ENCODE measurements around the gene TMEM106C. TPM values are rescaled to one million over a fixed set of nuclear protein-coding genes. Genes with fewer than 3 reads are reported as not detected.

The TMEM106C gene
- total and polyA plus RNA-seq, 9 donors: 31.1 to 110 (median 55.0) TPM

DNA sequence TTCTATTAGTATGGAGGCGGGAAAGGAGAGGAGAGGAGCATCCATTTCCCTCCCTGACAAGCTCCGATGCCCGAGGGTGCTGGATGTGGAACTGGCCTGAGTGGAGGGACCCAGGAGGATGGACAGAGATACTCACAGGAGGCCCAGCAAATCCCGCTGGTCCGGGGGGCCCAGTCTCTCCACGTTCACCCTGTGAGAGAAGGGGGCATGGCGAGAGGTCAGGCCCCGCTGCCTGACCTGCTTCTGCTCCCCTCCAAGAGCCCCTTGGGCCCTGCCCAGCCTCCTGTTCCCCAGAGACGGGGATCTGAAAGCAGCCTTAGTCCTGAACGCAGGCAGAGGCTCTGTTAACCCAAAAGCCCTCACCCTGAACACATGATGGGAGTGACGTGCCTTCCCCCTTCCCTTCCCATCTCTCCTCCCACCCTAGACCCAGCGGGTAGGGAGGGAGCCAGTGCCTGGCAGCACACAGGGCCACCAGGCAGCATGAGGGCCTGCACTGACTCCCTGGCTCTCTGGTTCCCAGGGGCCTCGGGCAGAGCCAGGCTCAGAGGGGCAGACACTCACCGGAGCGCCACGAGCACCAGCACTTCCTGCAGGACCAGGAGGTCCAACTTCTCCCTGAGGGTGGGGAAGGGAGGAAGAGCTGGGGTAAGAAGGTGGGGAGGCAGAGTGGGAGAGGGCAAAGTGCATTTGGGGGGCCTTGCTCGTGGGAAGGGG lies 17.5 kb downstream of the TMEM106C start:
- no peak overlapping the region for H3K4me3 ChIP-seq
- 77 to 82% (median 81%) methylated on average over 14 to 17 of the region's 17 CpGs for WGBS, 3 donors
- H3K27me3 ChIP-seq: no peaks in the 10 kb centered on the region
- H3K36me3 ChIP-seq: no peaks in the 10 kb centered on the region
- intact Hi-C loops (cut with DNase I): no loop called here
- no peaks in the 10 kb centered on the region for H3K4me1 ChIP-seq (ENCODE audit: insufficient read depth)
- no peak overlapping the region for H3K27ac ChIP-seq
- no peak for DNase-seq
- TF ChIP-seq POLR2A (IDR thresholded peaks at IDR 0.05): no peak
- no peak for TF ChIP-seq EP300 (IDR thresholded peaks at IDR 0.05)
- TF ChIP-seq, protein P1, sequence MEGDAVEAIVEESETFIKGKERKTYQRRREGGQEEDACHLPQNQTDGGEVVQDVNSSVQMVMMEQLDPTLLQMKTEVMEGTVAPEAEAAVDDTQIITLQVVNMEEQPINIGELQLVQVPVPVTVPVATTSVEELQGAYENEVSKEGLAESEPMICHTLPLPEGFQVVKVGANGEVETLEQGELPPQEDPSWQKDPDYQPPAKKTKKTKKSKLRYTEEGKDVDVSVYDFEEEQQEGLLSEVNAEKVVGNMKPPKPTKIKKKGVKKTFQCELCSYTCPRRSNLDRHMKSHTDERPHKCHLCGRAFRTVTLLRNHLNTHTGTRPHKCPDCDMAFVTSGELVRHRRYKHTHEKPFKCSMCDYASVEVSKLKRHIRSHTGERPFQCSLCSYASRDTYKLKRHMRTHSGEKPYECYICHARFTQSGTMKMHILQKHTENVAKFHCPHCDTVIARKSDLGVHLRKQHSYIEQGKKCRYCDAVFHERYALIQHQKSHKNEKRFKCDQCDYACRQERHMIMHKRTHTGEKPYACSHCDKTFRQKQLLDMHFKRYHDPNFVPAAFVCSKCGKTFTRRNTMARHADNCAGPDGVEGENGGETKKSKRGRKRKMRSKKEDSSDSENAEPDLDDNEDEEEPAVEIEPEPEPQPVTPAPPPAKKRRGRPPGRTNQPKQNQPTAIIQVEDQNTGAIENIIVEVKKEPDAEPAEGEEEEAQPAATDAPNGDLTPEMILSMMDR (IDR thresholded peaks at IDR 0.05): no peak
- no peaks in the 10 kb centered on the region for H3K9me3 ChIP-seq

- H3K9me3 ChIP-seq: no peaks in the 10 kb centered on the region
- intact Hi-C loops (cut with DNase I): no loop called here
- WGBS, 3 donors: 65 to 70% (median 67%) methylated on average over 20 of the region's 20 CpGs
Observed at GRCh38 chr12:47981496-47982260, 18.3 kb downstream of the TMEM106C start.

GRCh38 chr12:47982311-47982710 lies 18.9 kb downstream of the TMEM106C start:
- TF ChIP-seq POLR2A (IDR thresholded peaks at IDR 0.05) (no peak), EP300 (IDR thresholded peaks at IDR 0.05) (no peak)
- TF ChIP-seq, protein P1 (IDR thresholded peaks at IDR 0.05): no peak
- H3K36me3 ChIP-seq: no peaks in the 10 kb centered on the region
- no peak overlapping the region for H3K4me3 ChIP-seq
- no peaks in the 10 kb centered on the region for H3K27me3 ChIP-seq
- DNase-seq: no peak
- no peaks in the 10 kb centered on the region for H3K9me3 ChIP-seq
- intact Hi-C loops (cut with DNase I): no loop called here
- 77 to 81% (median 79%) methylated on average over 5 of the region's 5 CpGs for WGBS, 3 donors
- H3K27ac ChIP-seq: no peak overlapping the region
- H3K4me1 ChIP-seq (ENCODE audit: insufficient read depth): no peaks in the 10 kb centered on the region

More at GRCh38 chr12:47981496-47982260, 18.3 kb downstream of the TMEM106C start:
- no peak overlapping the region for H3K4me3 ChIP-seq
- H3K36me3 ChIP-seq: no peaks in the 10 kb centered on the region
- no peaks in the 10 kb centered on the region for H3K27me3 ChIP-seq
- DNase-seq: peak in 1 of 5 donors; percentile 34
- no peak overlapping the region for H3K27ac ChIP-seq
- TF ChIP-seq, protein P1 (IDR thresholded peaks at IDR 0.05): no peak
- TF ChIP-seq EP300 (IDR thresholded peaks at IDR 0.05) (no peak), POLR2A (IDR thresholded peaks at IDR 0.05) (no peak)
- no peaks in the 10 kb centered on the region for H3K4me1 ChIP-seq (ENCODE audit: insufficient read depth)

DNA sequence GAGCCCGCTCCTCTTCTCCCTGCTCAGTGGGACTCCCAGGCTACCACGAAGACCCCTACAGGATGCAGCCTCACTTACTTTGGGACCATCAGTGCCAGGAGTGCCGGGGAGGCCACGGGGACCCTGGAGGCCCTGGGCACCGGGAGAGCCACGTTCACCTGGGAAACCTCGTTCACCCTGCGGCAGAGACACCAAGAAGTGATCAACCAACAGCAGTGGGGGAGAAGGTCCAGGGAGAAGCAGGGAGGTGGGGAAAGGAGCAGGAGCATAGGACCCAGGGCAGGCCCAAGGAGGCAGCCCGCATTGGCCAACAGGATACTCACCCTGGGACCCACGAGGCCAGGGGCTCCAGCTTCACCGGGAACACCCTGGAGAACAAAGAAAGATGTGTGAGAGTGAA lies 19.4 kb downstream of the TMEM106C start:
- Histone ChIP-seq H3K27me3 (no peaks in the 10 kb centered on the region), H3K4me3 (no peak overlapping the region), H3K27ac (no peak overlapping the region), H3K36me3 (no peaks in the 10 kb centered on the region), H3K9me3 (no peaks in the 10 kb centered on the region), H3K4me1 (ENCODE audit: insufficient read depth) (no peaks in the 10 kb centered on the region)
- TF ChIP-seq POLR2A (IDR thresholded peaks at IDR 0.05): no peak
- TF ChIP-seq EP300 (IDR thresholded peaks at IDR 0.05): no peak
- TF ChIP-seq, protein P1 (IDR thresholded peaks at IDR 0.05): no peak
- peak in 1 of 5 donors; percentile 13 for DNase-seq
- intact Hi-C loops (cut with DNase I): no loop called here
- WGBS, 3 donors: 90 to 94% (median 94%) methylated on average over 11 of the region's 11 CpGs

All from ovary (tissue), 9 donors.